ENCODE measurements around the gene PCP2.

The PCP2 gene

GRCh38 chr19:7595466-7596133 is 37.9 kb downstream of the PCP2 start, which contains the start of gene CAMSAP3 (continued):
- TF ChIP-seq POU6F1 (CRISPR knock-in tag; IDR thresholded peaks at IDR 0.05; ENCODE audit: borderline replicate concordance, low read depth) (no peak), TCF4 (CRISPR knock-in tag; IDR thresholded peaks at IDR 0.05; ENCODE audit: borderline replicate concordance) (no peak), OSR1 (CRISPR knock-in tag; IDR thresholded peaks at IDR 0.05) (no peak), CREB5 (CRISPR knock-in tag; IDR thresholded peaks at IDR 0.05; ENCODE audit: low read depth) (no peak), ZFP30 (CRISPR knock-in tag; IDR thresholded peaks at IDR 0.05) (no peak), RARB (CRISPR knock-in tag; IDR thresholded peaks at IDR 0.05) (no peak), ZNF8 (CRISPR knock-in tag; IDR thresholded peaks at IDR 0.05) (no peak), SNAI2 (CRISPR knock-in tag; IDR thresholded peaks at IDR 0.05) (no peak), ZC3H10 (CRISPR knock-in tag; IDR thresholded peaks at IDR 0.05) (no peak)

- no peak for TF ChIP-seq ARNTL (CRISPR knock-in tag; IDR thresholded peaks at IDR 0.05; ENCODE audit: borderline replicate concordance, low read depth)
- ATAC-seq: no peak
These were observed 43.3 kb downstream of the PCP2 start for GRCh38 chr19:7590256-7590655.

- TF ChIP-seq ZNF70 (CRISPR knock-in tag; IDR thresholded peaks at IDR 0.05): no peak
- no peak for TF ChIP-seq TSHZ2 (CRISPR knock-in tag; IDR thresholded peaks at IDR 0.05)
- TF ChIP-seq GLIS3 (CRISPR knock-in tag; IDR thresholded peaks at IDR 0.05): no peak
- no peak for TF ChIP-seq PPARA (CRISPR knock-in tag; IDR thresholded peaks at IDR 0.05; ENCODE audit: borderline replicate concordance)
- TF ChIP-seq RARB (CRISPR knock-in tag; IDR thresholded peaks at IDR 0.05): no peak
- no peak for TF ChIP-seq ZFP3 (CRISPR knock-in tag; IDR thresholded peaks at IDR 0.05)
- no peak for ATAC-seq
These were observed 43.7 kb downstream of the PCP2 start for GRCh38 chr19:7589822-7590221.

- ATAC-seq: no peak
- no peak for TF ChIP-seq OSR1 (CRISPR knock-in tag; IDR thresholded peaks at IDR 0.05)
- TF ChIP-seq BACH2 (CRISPR knock-in tag; IDR thresholded peaks at IDR 0.05; ENCODE audit: borderline replicate concordance): no peak
- TF ChIP-seq RARB (CRISPR knock-in tag; IDR thresholded peaks at IDR 0.05): no peak
- TF ChIP-seq ARNTL (CRISPR knock-in tag; IDR thresholded peaks at IDR 0.05; ENCODE audit: borderline replicate concordance, low read depth): no peak
- TF ChIP-seq GLIS3 (CRISPR knock-in tag; IDR thresholded peaks at IDR 0.05): no peak
- no peak for TF ChIP-seq ZNF70 (CRISPR knock-in tag; IDR thresholded peaks at IDR 0.05)
- no peak for TF ChIP-seq SNAI2 (CRISPR knock-in tag; IDR thresholded peaks at IDR 0.05)
- no peak for TF ChIP-seq PATZ1 (CRISPR knock-in tag; IDR thresholded peaks at IDR 0.05; ENCODE audit: borderline replicate concordance)
- TF ChIP-seq ZC3H10 (CRISPR knock-in tag; IDR thresholded peaks at IDR 0.05): no peak
These were observed 51.1 kb downstream of the PCP2 start for GRCh38 chr19:7582446-7582845.
